Esophagus squamous epithelium (tissue), 5 donors: Measurements from ENCODE around the gene SOCS2. TPM values are rescaled to one million over a fixed set of nuclear protein-coding genes. Genes with fewer than 3 reads are reported as not detected.

Experiments used
- DNase-seq: peaks from one replicate; lab custom pipeline; 2025; lab: John Stamatoyannopoulos, UW
- H3K27ac ChIP-seq, 4 donors: fragments of 200-600 bp; sonication (generic); one replicate each; pipeline ENCODE4 v1.5.1; 2016 to 2019; ENCODE audit warnings: mild to moderate bottlenecking in 1 of 4
- H3K27me3 ChIP-seq, 4 donors: fragments of 200-600 bp; sonication (generic); 1 replicate in 3 of 4; 2 replicates in 1 of 4; pipeline versions ENCODE4 v1.5.1 to v1.6.0; 2017 to 2021; ENCODE audit warnings: antibody characterized with exemption in 1 of 4
- H3K36me3 ChIP-seq, 3 donors: fragments of 200-600 bp; sonication (generic); one replicate each; pipeline ENCODE4 v1.5.1; 2016 to 2019
- H3K4me1 ChIP-seq, 3 donors: fragments of 200-600 bp; sonication (generic); one replicate each; pipeline ENCODE4 v1.5.1; 2017 to 2019
- H3K4me3 ChIP-seq, 4 donors: fragments of 200-600 bp; sonication (generic); 1 replicate in 3 of 4; 2 replicates in 1 of 4; pipeline ENCODE4 v1.5.1; 2016 to 2019; ENCODE audit warnings: mild to moderate bottlenecking in 2 of 4, moderate library complexity in 1 of 4
- H3K9me3 ChIP-seq, 3 donors: fragments of 200-600 bp; sonication (generic); one replicate each; pipeline ENCODE4 v1.5.1; 2016 to 2019
- CTCF ChIP-seq, 6 experiments: fragments of 450-650 bp in 4 of 6; fragments of 200-600 bp in 2 of 6; sonication (generic) in 2 of 6; IDR thresholded peaks; one replicate each; pipeline ENCODE4 v1.5.1; 2016 to 2019; ENCODE audit warnings: antibody characterized with exemption in 6 of 6, mild to moderate bottlenecking in 4 of 6, moderate library complexity in 4 of 6
- POLR2A ChIP-seq, 4 donors: fragments of 450-650 bp; IDR thresholded peaks; one replicate each; pipeline ENCODE4 v1.6.1; 2017; ENCODE audit warnings: antibody characterized with exemption in 4 of 4, mild to moderate bottlenecking in 4 of 4, moderate library complexity in 3 of 4
- WGBS, 2 donors: methylation state at CpG; one replicate each; pipeline ENCODE4 v1.1.5; 2018; 5-methylcytosine and 5-hydroxymethylcytosine counted together
- intact Hi-C: fragments of 100-400 bp; cut with DNase I; formaldehyde crosslinking; loops from one replicate; pipeline ENCODE4 v1.15.0; 2022
- total RNA-seq, 4 donors: library from RNA; depleted of rRNA; stranded (reverse); fragments of >200 nt; gene quantifications; one replicate each; pipeline ENCODE4 v1.1.0, GENCODE V29; 2016
- donor health status: DM: yes; HTN: yes; CAD: no.

The SOCS2 gene
- total RNA-seq, 4 donors from 2014 or later, result 3.4 to 18.5 (median 9.8) TPM

DNA sequence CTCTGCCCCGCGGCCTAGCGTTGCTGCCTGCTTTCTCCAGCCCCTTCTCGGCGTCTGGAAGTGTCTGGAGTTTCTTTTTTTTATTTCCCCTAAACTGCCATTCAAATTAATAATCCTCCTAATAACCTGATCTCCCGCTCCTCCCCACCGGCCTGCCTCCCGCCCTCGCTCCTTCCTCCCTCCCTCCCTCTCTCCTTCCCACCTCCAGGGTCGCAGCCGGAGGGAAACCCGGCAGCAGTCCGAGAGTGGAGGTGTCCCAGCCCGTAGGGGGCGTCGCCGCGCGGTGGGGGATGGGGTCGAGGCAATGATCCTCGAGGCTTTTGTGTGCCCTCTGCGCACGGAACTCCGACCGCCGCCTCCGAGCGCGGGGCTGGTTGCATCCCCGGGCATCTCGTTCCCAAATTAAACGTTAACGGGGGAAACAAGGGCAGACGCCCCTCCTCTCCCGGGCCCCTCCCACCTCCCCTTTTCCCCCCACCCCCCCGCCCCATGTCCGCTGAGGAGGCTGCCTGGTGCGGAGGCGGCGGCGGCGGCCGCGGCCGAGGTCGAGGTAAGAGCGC is 1.0 kb upstream of the SOCS2 start:
- peaks cover 0 to 18% (median 0%) of the 10 kb centered on the region in 3 donors for H3K36me3 ChIP-seq
- DNase-seq, result no peak
- peak overlapping the region; percentile 65 to 86 (median 78) for H3K4me3 ChIP-seq
- TF ChIP-seq POLR2A (IDR thresholded peaks at IDR 0.05) (no peak), CTCF (IDR thresholded peaks at IDR 0.05) (peak in 1 of 6 experiments; percentile 25)
- peak overlapping the region; percentile 82 to 96 (median 93) for H3K27ac ChIP-seq
- 0 to 2% methylated on average over 7 to 13 of the region's 47 CpGs for WGBS, 2 donors
- intact Hi-C loops, result loop anchor here (10.0 kb wide), 1 partner anchor 173 kb away; no protein-coding TSS in a partner anchor
- peaks cover 0 to 34% (median 0%) of the 10 kb centered on the region in 4 donors for H3K27me3 ChIP-seq
- peaks cover 12 to 64% (median 18%) of the 10 kb centered on the region in 3 donors for H3K4me1 ChIP-seq
- H3K9me3 ChIP-seq, result no peaks in the 10 kb centered on the region

DNA sequence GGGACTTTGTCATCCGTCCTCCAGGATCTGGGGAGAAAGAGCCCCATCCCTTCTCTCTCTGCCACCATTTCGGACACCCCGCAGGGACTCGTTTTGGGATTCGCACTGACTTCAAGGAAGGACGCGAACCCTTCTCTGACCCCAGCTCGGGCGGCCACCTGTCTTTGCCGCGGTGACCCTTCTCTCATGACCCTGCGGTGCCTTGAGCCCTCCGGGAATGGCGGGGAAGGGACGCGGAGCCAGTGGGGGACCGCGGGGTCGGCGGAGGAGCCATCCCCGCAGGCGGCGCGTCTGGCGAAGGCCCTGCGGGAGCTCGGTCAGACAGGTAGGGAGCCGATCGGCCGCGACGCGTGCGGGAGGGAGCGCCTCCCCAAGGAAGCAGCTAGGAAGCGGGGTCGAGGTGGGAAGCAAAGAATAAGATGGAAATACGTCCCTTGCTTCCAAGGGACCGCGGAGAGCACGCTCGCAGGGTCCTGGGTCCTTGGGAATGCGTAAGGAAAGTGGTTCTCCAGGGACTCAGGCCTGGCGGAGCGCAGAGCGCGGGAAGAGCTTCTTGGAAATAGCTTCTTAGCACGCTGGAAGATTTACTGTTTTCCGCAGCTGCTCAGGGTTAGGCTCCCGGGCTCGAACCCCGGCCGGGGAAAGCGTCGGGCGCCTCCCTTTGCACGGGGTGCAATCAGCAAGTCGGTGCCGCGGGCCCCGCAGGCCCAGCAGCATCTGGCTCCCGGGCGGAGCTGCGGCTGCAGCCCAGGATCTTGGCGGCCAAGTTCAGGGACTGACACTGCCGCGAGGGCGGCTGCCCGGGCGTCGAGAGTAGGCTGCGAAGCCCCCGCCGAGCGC is 457 bp downstream of the SOCS2 start:
- peak overlapping the region; percentile 82 to 96 (median 93) for H3K27ac ChIP-seq
- H3K9me3 ChIP-seq, result no peaks in the 10 kb centered on the region
- TF ChIP-seq CTCF (IDR thresholded peaks at IDR 0.05), result no peak
- peaks cover 0 to 34% (median 0%) of the 10 kb centered on the region in 4 donors for H3K27me3 ChIP-seq
- H3K4me1 ChIP-seq, result peaks cover 12 to 78% (median 22%) of the 10 kb centered on the region in 3 donors
- H3K36me3 ChIP-seq, result peaks cover 0 to 18% (median 0%) of the 10 kb centered on the region in 3 donors
- H3K4me3 ChIP-seq, result peak overlapping the region; percentile 65 to 86 (median 78)
- DNase-seq, result no peak
- 0 to 2% methylated on average over 6 to 9 of the region's 75 CpGs for WGBS, 2 donors
- intact Hi-C loops, result loop anchor here (10.0 kb wide), 1 partner anchor 172 kb away; no protein-coding TSS in a partner anchor

DNA sequence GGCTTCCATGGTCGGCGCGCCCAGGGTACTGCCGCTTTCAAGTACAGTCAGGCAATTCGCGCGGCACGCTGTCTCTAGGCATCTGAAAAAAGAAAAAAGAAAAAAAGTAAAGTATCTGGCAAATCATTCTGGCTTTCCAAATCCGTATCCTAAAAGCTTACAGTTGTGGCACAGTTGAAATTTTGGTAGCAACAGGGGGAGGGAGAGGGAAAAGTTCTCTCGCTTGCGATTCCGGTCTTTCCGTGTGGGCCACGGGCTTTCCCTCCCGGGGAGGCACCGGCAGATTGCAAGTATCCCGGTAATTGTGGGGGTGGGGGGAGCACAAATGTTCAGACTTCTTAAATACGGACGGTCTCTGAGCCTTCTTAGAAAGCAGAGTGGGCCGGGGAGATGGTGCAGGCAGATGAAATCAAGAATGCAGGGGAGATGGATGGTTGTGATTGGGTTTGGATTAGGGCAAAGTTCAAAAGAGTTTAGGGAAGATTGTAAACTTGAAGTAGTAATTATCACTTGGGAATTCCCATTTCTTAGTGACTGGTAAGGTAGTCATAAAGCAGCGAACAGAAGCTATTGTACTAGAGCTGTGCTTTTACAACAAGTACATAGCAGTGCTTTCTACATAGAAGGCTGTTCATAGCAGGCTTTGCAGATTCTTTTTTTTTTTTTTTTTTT is 1.2 kb downstream of the SOCS2 start:
- no peak for DNase-seq
- Histone ChIP-seq H3K27me3 (peaks cover 0 to 32% (median 0%) of the 10 kb centered on the region in 4 donors), H3K4me1 (peaks cover 12 to 78% (median 22%) of the 10 kb centered on the region in 3 donors), H3K9me3 (no peaks in the 10 kb centered on the region), H3K36me3 (peaks cover 0 to 18% (median 0%) of the 10 kb centered on the region in 3 donors), H3K4me3 (peak overlapping the region; percentile 65 to 86 (median 78)), H3K27ac (peak overlapping the region; percentile 82 to 96 (median 93))
- intact Hi-C loops, result loop anchor here (10.0 kb wide), 1 partner anchor 171 kb away; no protein-coding TSS in a partner anchor
- no peak for TF ChIP-seq POLR2A (IDR thresholded peaks at IDR 0.05)
- TF ChIP-seq CTCF (IDR thresholded peaks at IDR 0.05), result no peak
- 4% methylated on average over 13 to 21 of the region's 21 CpGs for WGBS, 2 donors

GRCh38 chr12:93577222-93577621 is 4.7 kb downstream of the SOCS2 start:
- Histone ChIP-seq H3K27ac (peak overlapping the region in 1 of 4 donors; percentile 20), H3K36me3 (peaks cover 0 to 18% (median 0%) of the 10 kb centered on the region in 3 donors), H3K4me3 (no peak overlapping the region), H3K9me3 (no peaks in the 10 kb centered on the region), H3K4me1 (peaks cover 11 to 47% (median 16%) of the 10 kb centered on the region in 3 donors), H3K27me3 (peaks cover 0 to 18% (median 0%) of the 10 kb centered on the region in 4 donors)
- no peak for DNase-seq
- TF ChIP-seq CTCF (IDR thresholded peaks at IDR 0.05) (no peak), POLR2A (IDR thresholded peaks at IDR 0.05) (no peak)
- 29 to 40% methylated on average over 3 of the region's 3 CpGs for WGBS, 2 donors
- intact Hi-C loops, result loop anchor here (10.0 kb wide), 1 partner anchor 168 kb away; no protein-coding TSS in a partner anchor
